Measurements from ENCODE around the gene IQCN. TPM values are rescaled to one million over a fixed set of nuclear protein-coding genes. Genes with fewer than 3 reads are reported as not detected.

The IQCN gene
- total RNA-seq, 2 experiments from 2014 or later: 0.38 to 1.1 TPM

DNA sequence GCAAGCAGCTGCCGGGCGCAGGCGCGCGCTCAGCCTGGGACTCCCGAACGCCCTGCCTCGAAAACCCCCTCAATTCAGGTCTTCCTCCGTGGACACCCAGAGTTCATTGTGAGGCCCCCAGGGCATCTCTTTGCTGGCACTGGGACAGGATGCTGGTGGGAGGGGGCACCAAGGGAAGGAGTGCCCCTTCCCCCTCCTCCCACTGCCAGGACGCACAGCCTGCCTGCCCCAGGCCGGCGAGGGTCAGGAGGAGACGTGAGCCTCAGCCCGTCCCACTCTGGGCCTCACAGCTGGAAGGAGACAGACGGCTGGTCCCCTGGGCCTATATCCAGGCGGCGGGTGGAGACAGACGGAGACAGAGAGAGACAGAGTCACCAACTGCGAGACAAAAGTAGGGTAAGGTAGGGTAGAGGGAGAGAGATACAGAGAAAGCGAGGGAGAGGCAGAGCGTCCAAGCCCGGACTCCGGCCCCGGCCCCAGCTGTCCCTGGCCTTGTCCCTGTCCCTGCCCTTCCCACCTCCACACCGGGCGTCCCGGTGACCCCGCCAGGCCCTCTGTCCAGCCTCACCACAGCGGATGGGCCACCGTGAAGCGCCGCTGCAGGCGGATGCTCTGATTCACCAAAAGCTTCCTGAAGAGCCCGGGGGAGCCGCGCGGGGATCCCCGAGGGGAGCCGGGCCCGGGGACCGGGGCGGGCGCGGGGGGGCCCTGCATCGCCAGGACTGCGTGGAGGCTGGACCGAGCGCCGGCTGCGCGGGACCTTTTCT, 48.4 kb downstream of the IQCN start, which contains the start of gene PDE4C:
Gene PDE4C, minus strand, starts transcription at position 737 of the 767 bp plus-strand sequence. Its CDS starts 23 bp downstream, at position 714.
- no peaks in the 10 kb centered on the region for H3K79me2 ChIP-seq (ENCODE audit: insufficient read depth, low read depth, low read length)
- H2AFZ ChIP-seq (ENCODE audit: low read length): no peak within 1 kb of the TSS
- TF ChIP-seq EZH2phosphoT487 (IDR thresholded peaks at IDR 0.05; ENCODE audit: borderline replicate concordance, low read depth, low read length): no peak
- TF ChIP-seq, protein P1, sequence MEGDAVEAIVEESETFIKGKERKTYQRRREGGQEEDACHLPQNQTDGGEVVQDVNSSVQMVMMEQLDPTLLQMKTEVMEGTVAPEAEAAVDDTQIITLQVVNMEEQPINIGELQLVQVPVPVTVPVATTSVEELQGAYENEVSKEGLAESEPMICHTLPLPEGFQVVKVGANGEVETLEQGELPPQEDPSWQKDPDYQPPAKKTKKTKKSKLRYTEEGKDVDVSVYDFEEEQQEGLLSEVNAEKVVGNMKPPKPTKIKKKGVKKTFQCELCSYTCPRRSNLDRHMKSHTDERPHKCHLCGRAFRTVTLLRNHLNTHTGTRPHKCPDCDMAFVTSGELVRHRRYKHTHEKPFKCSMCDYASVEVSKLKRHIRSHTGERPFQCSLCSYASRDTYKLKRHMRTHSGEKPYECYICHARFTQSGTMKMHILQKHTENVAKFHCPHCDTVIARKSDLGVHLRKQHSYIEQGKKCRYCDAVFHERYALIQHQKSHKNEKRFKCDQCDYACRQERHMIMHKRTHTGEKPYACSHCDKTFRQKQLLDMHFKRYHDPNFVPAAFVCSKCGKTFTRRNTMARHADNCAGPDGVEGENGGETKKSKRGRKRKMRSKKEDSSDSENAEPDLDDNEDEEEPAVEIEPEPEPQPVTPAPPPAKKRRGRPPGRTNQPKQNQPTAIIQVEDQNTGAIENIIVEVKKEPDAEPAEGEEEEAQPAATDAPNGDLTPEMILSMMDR (conservative IDR thresholded peaks at IDR 0.05; ENCODE audit: low read length): no peak
- POLR2A ChIA-PET: interaction anchor here (0.6 kb wide), 1 partner anchor 112 kb away, joined by 3 read pairs; no protein-coding TSS in a partner anchor
- CTCF ChIA-PET (ENCODE audit: unreplicated experiment): no interaction called here
- no peaks in the 10 kb centered on the region for H4K20me1 ChIP-seq (ENCODE audit: insufficient read depth, low read length)
- no peaks in the 10 kb centered on the region for H3K36me3 ChIP-seq (ENCODE audit: insufficient read depth, low read length)
- no peak for DNase-seq (ENCODE audit: low spot score)
- no peaks in the 10 kb centered on the region for H3K9me3 ChIP-seq (ENCODE audit: low read length)
- intact Hi-C loops (cut with micrococcal nuclease; ENCODE audit: unreplicated experiment): no loop called here
- H3K4me2 ChIP-seq (ENCODE audit: low read length): peak within 1 kb of the TSS; percentile 75
- H3K4me1 ChIP-seq (ENCODE audit: insufficient read depth, low read length, poor library complexity, severe bottlenecking): peaks cover 49% of the 10 kb centered on the region
- no peaks in the 10 kb centered on the region for H3K9me2 ChIP-seq (ENCODE audit: insufficient read depth, low read length)
- no TSS peak for BruUV-seq (replicated peaks)
- H3K27ac ChIP-seq (ENCODE audit: low read depth, low read length, poor library complexity, severe bottlenecking): no peak within 1 kb of the TSS
- H3K4me3 ChIP-seq (ENCODE audit: low read depth, low read length, poor library complexity, severe bottlenecking): no peak within 1 kb of the TSS

DNA sequence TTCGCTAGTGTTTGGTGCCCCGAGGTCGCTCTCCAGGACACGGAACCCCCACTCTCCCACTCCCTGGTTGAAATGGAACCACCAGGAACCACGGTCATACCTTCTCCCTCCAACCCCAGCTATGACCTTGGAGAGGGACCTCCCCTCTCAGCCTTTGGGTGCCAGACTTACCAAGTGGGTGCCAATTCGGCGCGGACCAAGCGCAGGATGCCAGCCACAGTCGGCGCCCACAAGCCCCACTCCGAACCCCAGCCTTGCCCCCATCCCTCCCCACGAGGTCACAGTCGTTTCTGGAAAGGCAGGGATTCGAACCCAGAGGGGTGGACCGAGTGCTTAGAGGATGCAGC, 48.9 kb downstream of the IQCN start:
- H4K20me1 ChIP-seq (ENCODE audit: insufficient read depth, low read length): no peaks in the 10 kb centered on the region
- intact Hi-C loops (cut with micrococcal nuclease; ENCODE audit: unreplicated experiment): no loop called here
- ChIA-PET CTCF (ENCODE audit: unreplicated experiment) (no interaction called here), POLR2A (interaction anchor here (0.6 kb wide), 1 partner anchor 112 kb away, joined by 3 read pairs; no protein-coding TSS in a partner anchor)
- H3K36me3 ChIP-seq (ENCODE audit: insufficient read depth, low read length): no peaks in the 10 kb centered on the region
- DNase-seq (ENCODE audit: low spot score): no peak
- H3K9me3 ChIP-seq (ENCODE audit: low read length): no peaks in the 10 kb centered on the region
- H3K4me2 ChIP-seq (ENCODE audit: low read length): peak overlapping the region; percentile 75; the same call in 1 of the 2 replicates
- H2AFZ ChIP-seq (ENCODE audit: low read length): no peak overlapping the region
- no peak overlapping the region for H3K4me3 ChIP-seq (ENCODE audit: low read depth, low read length, poor library complexity, severe bottlenecking)
- H3K9me2 ChIP-seq (ENCODE audit: insufficient read depth, low read length): no peaks in the 10 kb centered on the region
- H3K27ac ChIP-seq (ENCODE audit: low read depth, low read length, poor library complexity, severe bottlenecking): no peak overlapping the region
- no peaks in the 10 kb centered on the region for H3K79me2 ChIP-seq (ENCODE audit: insufficient read depth, low read depth, low read length)
- TF ChIP-seq, protein P1 (conservative IDR thresholded peaks at IDR 0.05; ENCODE audit: low read length): no peak
- TF ChIP-seq EZH2phosphoT487 (IDR thresholded peaks at IDR 0.05; ENCODE audit: borderline replicate concordance, low read depth, low read length): no peak
- H3K4me1 ChIP-seq (ENCODE audit: insufficient read depth, low read length, poor library complexity, severe bottlenecking): peaks cover 44% of the 10 kb centered on the region
- no TSS peak for BruUV-seq (replicated peaks)
